ENCODE data around the gene PIK3R1. TPM values are rescaled to one million over a fixed set of nuclear protein-coding genes. Genes with fewer than 3 reads are reported as not detected.
A peak's percentile ranks its signal among the peaks of the same experiment; 100 is the strongest.

PIK3R1 gene
- total RNA-seq, 2 donors from 2014 or later = 81.8 to 91.5 TPM

DNA sequence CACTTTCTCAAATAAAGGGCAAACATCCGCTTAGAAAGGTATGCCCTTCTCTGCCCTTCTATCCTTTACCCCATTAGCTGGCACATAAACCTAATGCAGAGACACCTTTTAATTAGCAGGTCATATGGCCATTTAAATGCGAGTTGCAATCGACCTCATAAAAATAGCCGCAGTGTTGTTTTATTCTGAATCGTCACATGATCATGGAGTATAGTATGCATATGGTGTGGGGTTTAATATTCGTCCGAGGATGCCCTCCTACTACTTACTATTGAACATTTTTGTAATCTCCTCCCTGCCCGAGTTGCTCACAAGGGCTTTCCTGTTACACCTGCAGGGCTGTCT is 72.0 kb downstream of the PIK3R1 start:
- Histone ChIP-seq H3K36me3 (peaks cover 14% of the 10 kb centered on the region), H3K4me1 (ENCODE audit: control insufficient read depth in 1 of 2, low read depth in 2 of 2) (peaks cover 38 to 61% of the 10 kb centered on the region in 2 donors), H3K4me3 (peak overlapping the region; percentile 81), H3K27ac (peak overlapping the region; percentile 84 to 91), H3K27me3 (replicated peaks; ENCODE audit: insufficient read depth) (no peaks in the 10 kb centered on the region), H3K9me3 (no peaks in the 10 kb centered on the region)
- ATAC-seq (ENCODE audit: insufficient number of reproducible peaks, low FRiP score, low read depth) = no peak
- no peak for DNase-seq (ENCODE audit: low spot score)
- TF ChIP-seq, protein P1, sequence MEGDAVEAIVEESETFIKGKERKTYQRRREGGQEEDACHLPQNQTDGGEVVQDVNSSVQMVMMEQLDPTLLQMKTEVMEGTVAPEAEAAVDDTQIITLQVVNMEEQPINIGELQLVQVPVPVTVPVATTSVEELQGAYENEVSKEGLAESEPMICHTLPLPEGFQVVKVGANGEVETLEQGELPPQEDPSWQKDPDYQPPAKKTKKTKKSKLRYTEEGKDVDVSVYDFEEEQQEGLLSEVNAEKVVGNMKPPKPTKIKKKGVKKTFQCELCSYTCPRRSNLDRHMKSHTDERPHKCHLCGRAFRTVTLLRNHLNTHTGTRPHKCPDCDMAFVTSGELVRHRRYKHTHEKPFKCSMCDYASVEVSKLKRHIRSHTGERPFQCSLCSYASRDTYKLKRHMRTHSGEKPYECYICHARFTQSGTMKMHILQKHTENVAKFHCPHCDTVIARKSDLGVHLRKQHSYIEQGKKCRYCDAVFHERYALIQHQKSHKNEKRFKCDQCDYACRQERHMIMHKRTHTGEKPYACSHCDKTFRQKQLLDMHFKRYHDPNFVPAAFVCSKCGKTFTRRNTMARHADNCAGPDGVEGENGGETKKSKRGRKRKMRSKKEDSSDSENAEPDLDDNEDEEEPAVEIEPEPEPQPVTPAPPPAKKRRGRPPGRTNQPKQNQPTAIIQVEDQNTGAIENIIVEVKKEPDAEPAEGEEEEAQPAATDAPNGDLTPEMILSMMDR (IDR thresholded peaks at IDR 0.05) = no peak

DNA sequence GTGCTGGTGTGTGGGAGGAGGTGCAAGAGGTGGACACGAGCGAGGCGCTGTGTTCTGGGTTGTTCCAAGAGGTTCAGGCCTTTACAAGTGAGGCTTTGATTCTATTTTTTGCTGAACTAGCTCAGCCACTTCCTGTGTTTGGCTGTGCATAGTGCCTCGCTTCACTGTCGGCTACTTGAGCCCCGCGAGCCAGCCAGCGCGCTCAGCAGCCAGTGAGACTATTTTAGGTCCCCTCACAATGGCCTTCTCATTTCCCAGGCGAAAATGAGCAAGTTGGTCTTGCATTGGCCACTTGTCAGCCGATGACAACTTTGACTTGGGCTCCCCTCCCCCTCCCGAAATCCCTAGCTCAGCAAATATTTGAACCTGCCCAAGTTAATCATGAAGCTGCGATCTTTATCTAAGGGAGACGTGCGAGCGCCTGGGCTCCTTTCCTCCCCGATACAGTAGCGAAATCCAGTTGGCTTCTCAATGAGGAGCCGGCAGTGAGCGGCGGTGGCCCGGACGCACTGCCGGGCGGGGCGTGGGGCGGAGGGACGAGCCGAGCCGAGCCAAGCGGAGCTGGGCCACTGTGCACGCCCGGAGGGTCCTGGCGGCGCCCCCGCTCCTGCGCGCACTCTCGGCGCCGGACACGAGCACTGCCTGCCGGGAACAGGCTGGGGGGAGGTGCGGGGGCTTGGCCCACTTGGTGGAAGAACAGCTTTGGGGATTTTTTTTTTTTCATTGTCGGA is 72.6 kb downstream of the PIK3R1 start:
- DNase-seq (ENCODE audit: low spot score) = peak; percentile 26
- H3K27me3 ChIP-seq (replicated peaks; ENCODE audit: insufficient read depth) = no peaks in the 10 kb centered on the region
- peak overlapping the region; percentile 84 to 91 for H3K27ac ChIP-seq
- peak; percentile 66 for ATAC-seq (ENCODE audit: insufficient number of reproducible peaks, low FRiP score, low read depth)
- H3K4me1 ChIP-seq (ENCODE audit: control insufficient read depth in 1 of 2, low read depth in 2 of 2) = peaks cover 41 to 65% of the 10 kb centered on the region in 2 donors
- no peaks in the 10 kb centered on the region for H3K9me3 ChIP-seq
- TF ChIP-seq, protein P1 (IDR thresholded peaks at IDR 0.05) = no peak
- peak overlapping the region; percentile 81 for H3K4me3 ChIP-seq
- H3K36me3 ChIP-seq = peaks cover 12% of the 10 kb centered on the region

DNA sequence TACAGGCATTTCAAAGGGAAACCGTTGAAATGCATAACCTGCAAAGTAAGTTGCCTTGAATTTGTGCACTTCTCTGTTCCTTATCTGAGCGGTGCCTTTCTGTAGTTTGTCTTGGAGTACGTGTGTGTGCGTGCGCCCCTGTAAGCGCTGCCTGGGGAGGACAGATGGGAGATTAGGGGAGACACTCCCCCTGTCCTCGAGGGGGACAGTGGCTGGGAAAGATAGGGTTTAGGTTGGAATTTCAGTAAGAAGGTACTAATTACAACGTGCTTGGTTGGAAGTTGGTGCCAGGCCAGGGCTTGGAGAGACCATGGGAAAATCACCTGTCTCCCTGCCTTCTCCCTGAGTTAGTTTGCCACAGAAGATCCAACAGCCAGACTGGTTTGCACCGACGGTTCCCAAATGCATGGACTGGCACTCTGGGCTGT is 73.2 kb downstream of the PIK3R1 start:
- Histone ChIP-seq H3K4me1 (ENCODE audit: control insufficient read depth in 1 of 2, low read depth in 2 of 2) (peaks cover 41 to 65% of the 10 kb centered on the region in 2 donors), H3K36me3 (peaks cover 8% of the 10 kb centered on the region), H3K9me3 (no peaks in the 10 kb centered on the region), H3K27me3 (replicated peaks; ENCODE audit: insufficient read depth) (no peaks in the 10 kb centered on the region), H3K4me3 (peak overlapping the region; percentile 81), H3K27ac (peak overlapping the region; percentile 84 to 91)
- ATAC-seq (ENCODE audit: insufficient number of reproducible peaks, low FRiP score, low read depth) = no peak
- TF ChIP-seq, protein P1 (IDR thresholded peaks at IDR 0.05) = no peak
- DNase-seq (ENCODE audit: low spot score) = no peak

DNA sequence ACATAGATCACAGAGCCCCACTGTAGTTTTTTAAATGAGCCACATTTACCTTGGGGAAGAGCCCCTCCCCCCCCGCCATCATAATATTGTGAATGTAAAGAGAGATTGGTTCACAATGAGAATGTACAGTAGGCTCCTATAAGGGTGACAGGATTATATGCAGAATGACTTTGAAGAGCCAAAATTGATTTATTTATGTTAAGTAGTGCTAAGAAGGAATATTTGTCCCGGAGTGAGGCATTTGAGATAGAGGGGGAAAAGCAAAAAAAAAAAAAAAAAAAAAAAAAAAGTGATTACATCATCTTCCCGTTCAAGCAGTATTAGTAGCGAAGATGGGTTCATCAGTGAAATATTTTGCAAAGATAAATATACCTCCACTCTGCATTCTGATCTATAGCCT is 73.9 kb downstream of the PIK3R1 start:
- Histone ChIP-seq H3K9me3 (no peaks in the 10 kb centered on the region), H3K36me3 (peaks cover 10% of the 10 kb centered on the region), H3K4me1 (ENCODE audit: control insufficient read depth in 1 of 2, low read depth in 2 of 2) (peaks cover 41 to 65% of the 10 kb centered on the region in 2 donors), H3K4me3 (peak overlapping the region; percentile 81), H3K27me3 (replicated peaks; ENCODE audit: insufficient read depth) (no peaks in the 10 kb centered on the region), H3K27ac (peak overlapping the region; percentile 84 to 91)
- TF ChIP-seq, protein P1 (IDR thresholded peaks at IDR 0.05) = no peak
- ATAC-seq (ENCODE audit: insufficient number of reproducible peaks, low FRiP score, low read depth) (no peak), DNase-seq (ENCODE audit: low spot score) (no peak)

DNA sequence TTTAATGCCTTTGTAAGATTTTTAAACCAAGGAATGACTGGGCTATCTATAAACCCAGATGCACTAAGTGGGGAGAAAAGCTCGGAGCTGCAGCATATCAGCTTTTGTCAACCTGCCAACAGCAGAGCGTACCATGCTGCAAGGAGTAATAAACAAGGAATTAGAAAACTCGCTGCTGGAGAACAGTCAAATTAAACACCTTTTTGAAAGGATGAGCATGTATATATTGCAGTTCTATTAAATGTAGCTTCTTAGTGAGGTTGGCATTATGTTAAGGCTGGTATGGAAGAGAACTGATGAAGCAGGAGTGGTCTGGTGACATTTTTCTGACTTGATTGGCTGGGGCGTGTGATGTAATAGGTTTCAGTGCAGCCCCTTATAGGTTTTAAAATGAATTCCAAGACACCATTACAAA is 74.7 kb downstream of the PIK3R1 start:
- peak overlapping the region; percentile 81 for H3K4me3 ChIP-seq
- DNase-seq (ENCODE audit: low spot score) (no peak), ATAC-seq (ENCODE audit: insufficient number of reproducible peaks, low FRiP score, low read depth) (no peak)
- peaks cover 15% of the 10 kb centered on the region for H3K36me3 ChIP-seq
- H3K27me3 ChIP-seq (replicated peaks; ENCODE audit: insufficient read depth) = no peaks in the 10 kb centered on the region
- no peaks in the 10 kb centered on the region for H3K9me3 ChIP-seq
- H3K27ac ChIP-seq = peak overlapping the region; percentile 23 to 43
- TF ChIP-seq, protein P1 (IDR thresholded peaks at IDR 0.05) = no peak
- peaks cover 41 to 65% of the 10 kb centered on the region in 2 donors for H3K4me1 ChIP-seq (ENCODE audit: control insufficient read depth in 1 of 2, low read depth in 2 of 2)

All from thoracic aorta (tissue), 2 donors.